Omental fat pad (tissue), 4 donors: ENCODE results near the gene DYNLRB1. TPM values are rescaled to one million over a fixed set of nuclear protein-coding genes. Genes with fewer than 3 reads are reported as not detected.
"Not testable (repeated sequence)": the region's sequence is repeated elsewhere in the genome, so short reads cannot be mapped to it uniquely, and the experiment has no call there.

ENCODE experiments used
- ATAC-seq: fragments of 150-250 bp; one replicate; pipeline ENCODE4 v1.9.1; 2016; ENCODE audit warnings: mild to moderate bottlenecking, moderate library complexity; ENCODE audit not compliant: low FRiP score
- DNase-seq: peaks from one replicate; pipeline ENCODE4 v3.0.0-alpha.2; 2019; ENCODE audit warnings: low spot score
- total RNA-seq, 4 donors: library from RNA; depleted of rRNA; stranded (reverse); fragments of >200 nt; gene quantifications; one replicate each; pipeline ENCODE4 v1.1.0, GENCODE V29; 2016
- TF ChIP-seq, protein P1 (sequence below), 3 donors: fragments of 450-650 bp; IDR thresholded peaks; one replicate each; pipeline ENCODE4 v1.5.1; 2016 to 2017; ENCODE audit warnings: antibody characterized with exemption in 3 of 3, mild to moderate bottlenecking in 3 of 3, moderate library complexity in 2 of 3

Gene DYNLRB1
- total RNA-seq, 4 donors from 2014 or later: 83.0 to 121 (median 108) TPM

DNA sequence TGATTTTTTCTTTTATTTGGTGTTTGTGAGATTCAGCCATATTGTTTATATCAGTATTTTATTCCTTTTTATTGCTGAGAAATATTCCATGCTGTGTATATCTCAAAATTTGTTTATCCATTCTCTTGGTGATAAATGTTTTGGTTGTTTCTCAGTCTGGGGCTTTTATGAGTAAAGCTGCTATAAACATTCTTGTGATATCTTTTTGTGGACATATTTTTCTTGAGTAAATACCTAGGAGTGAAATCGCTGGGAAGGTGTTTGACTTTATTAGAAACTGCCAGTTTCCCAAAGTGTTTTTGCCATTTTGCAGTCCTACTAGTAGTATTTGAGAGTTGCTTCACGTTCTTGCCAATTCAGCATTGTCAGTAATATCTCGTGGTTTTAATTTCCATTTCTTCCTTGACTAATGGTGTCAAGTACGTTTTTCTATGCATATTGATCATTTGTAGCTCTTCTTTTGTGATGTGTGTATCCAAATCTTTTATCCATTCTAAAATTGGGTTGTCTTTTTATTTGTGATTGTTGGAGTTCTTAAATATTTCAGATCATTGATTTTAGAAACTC, 31.1 kb upstream of the DYNLRB1 start:
- ATAC-seq (no peak), DNase-seq (no peak)
- TF ChIP-seq, protein P1, sequence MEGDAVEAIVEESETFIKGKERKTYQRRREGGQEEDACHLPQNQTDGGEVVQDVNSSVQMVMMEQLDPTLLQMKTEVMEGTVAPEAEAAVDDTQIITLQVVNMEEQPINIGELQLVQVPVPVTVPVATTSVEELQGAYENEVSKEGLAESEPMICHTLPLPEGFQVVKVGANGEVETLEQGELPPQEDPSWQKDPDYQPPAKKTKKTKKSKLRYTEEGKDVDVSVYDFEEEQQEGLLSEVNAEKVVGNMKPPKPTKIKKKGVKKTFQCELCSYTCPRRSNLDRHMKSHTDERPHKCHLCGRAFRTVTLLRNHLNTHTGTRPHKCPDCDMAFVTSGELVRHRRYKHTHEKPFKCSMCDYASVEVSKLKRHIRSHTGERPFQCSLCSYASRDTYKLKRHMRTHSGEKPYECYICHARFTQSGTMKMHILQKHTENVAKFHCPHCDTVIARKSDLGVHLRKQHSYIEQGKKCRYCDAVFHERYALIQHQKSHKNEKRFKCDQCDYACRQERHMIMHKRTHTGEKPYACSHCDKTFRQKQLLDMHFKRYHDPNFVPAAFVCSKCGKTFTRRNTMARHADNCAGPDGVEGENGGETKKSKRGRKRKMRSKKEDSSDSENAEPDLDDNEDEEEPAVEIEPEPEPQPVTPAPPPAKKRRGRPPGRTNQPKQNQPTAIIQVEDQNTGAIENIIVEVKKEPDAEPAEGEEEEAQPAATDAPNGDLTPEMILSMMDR (IDR thresholded peaks at IDR 0.05): no peak

DNA sequence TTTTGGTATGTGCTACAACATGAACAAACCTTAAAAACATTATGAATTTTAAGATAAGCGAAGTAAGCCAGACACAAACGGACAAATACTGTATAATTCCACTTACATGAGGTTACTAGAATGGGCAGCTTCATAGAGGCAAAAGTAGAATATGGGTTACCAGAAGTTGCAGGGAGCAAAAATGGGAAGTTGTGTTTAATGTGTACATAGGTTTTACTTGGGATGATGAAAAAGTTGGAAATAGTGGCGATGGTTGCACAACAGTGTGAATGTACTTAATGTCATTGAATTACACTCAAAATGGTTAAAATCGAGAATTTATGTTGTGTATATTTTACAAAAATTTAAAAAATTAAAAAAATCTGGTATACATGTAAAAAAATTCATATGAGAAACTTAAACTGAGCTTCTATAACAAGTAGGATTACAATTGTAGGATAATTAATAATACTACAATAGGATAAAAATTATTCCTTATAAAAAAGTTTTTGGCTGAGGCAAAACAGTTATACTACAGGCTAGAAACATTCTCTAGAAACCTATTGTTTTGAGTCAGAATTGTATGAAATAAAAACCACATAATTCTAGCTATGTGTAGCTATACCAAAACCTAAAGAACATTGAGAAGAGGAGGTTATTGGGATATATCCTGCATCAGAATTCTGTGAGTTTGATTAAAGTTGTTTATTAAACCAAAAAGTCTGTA, 24.8 kb upstream of the DYNLRB1 start:
- no peak for ATAC-seq
- no peak for DNase-seq
- TF ChIP-seq, protein P1 (IDR thresholded peaks at IDR 0.05): no peak

DNA sequence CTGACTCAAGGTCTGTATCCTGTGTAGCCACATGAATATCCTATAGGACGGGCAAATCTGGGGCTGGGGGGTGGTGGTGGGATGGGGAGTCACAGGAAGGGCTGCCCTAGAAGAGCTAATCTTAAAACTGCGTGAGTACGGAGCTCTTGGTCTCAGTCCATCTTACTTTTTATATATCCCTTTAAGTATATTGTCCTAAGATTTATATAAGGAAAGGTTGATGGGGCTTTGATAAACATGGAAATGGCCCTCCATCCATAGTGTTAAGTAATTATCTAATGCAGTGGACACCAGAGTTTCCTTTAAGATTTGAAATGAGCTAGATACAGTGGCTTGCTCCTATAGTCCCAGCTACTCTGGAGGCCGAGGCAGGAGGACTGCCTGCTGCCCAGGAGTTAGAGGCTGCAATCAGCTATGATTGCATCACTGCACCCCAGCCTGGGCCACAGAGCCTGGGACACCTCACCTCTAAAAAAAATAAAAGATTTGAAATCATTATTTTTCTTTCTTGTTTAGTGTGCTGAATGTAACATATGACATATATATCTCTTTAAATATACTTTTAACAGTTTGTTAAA, 24.2 kb upstream of the DYNLRB1 start:
- TF ChIP-seq, protein P1 (IDR thresholded peaks at IDR 0.05): no peak
- no peak for DNase-seq
- no peak for ATAC-seq

DNA sequence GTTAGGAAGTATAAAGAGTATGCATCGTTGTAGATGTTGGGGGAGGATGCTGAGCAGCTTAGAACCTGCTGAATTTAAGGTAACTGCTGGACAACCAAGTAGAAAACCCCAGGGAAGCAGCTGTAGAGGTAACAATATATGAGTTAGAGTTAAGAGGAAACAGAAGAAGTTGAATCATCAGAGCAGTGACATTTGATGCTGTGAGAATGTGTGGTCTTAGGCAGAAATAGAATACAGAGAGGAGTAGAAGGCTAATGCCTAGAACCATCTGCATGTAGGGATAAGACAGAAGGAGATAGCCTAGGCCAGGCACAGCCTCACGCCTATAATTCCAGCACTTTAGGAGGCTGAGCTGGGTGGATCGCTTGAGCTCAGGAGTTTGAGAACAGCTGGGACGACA, 22.6 kb upstream of the DYNLRB1 start:
- TF ChIP-seq, protein P1 (IDR thresholded peaks at IDR 0.05): no peak
- no peak for ATAC-seq
- no peak for DNase-seq

DNA sequence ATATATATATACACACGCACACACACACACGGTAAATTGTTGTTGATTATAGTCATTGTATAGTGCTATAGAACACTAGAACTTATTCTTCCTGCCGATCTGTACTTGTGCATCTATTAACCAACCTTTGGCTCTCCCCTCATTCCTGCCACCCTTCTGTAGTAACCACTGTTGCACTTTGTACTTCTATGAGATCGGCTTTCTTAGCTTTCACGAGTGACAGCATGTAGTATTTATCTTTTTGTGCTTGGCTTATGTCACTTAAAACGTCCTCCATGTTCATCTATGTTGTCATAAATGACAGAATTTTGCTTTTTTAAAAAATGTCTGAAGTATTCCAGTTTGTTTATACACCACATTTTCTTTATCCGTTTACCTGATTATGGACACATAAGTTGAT, 20.9 kb upstream of the DYNLRB1 start:
- TF ChIP-seq, protein P1 (IDR thresholded peaks at IDR 0.05): no peak
- ATAC-seq: no peak
- no peak for DNase-seq

DNA sequence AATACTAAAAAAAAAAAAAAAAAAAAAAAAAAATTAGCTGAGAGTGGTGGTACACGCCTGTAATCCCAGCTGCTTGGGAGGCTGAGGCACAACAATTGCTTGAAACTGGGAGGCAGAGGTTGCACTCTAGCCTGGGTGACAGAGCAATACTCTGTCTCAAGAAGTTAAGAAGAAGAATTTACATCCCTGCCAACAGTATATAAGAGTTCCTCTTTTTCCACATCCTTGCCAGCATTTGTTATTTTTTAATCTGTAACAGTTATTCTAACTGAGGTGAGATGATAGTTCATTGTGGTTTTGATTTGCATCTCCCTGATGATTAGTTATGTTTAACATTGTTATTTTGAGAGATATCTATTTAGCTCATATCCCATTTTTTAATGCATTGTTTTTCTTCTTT, 20.3 kb upstream of the DYNLRB1 start:
- DNase-seq: no peak
- TF ChIP-seq, protein P1 (IDR thresholded peaks at IDR 0.05): no peak
- no peak for ATAC-seq

DNA sequence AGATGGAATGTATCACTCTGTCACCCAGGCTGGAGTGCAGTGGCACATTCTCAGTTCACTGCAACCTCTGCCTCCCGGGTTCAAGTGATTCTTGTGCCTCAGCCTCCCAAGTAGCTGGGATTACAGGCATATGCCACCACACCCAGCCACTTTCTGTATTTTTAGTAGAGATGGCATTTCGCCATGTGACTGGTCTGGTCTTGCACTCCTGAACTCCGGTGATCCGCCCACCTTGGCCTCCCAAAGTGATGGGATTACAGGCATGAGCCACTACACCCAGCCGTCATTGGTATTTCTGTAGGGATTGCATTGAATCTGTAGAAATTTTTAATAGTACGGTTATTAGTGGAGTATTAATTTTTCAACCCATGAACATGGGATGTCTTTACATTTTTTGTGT, 18.6 kb upstream of the DYNLRB1 start:
- DNase-seq, ATAC-seq: not testable (repeated sequence)
